ENCODE data around the gene CACNA1I.

Gene CACNA1I

GRCh38 chr22:39693943-39694500 is 123.5 kb downstream of the CACNA1I start:
- Mint-ChIP-seq H3K27me3 (peaks cover 27 to 63% of the 10 kb centered on the region in 2 donors), H3K4me3 (no peak overlapping the region), H3K36me3 (ENCODE audit: insufficient read depth) (peaks cover 3% of the 10 kb centered on the region), H3K27ac (no peak overlapping the region), H3K9me3 (no peaks in the 10 kb centered on the region), H3K4me1 (ENCODE audit: low read depth in 2 of 2) (peaks cover 0 to 2% of the 10 kb centered on the region in 2 donors)
- no peak for ATAC-seq (replicated peaks)
- DNase-seq, result no peak

- no peak overlapping the region for H3K27ac Mint-ChIP-seq
- ATAC-seq (replicated peaks), result no peak
- DNase-seq, result no peak
- no peaks in the 10 kb centered on the region for H3K9me3 Mint-ChIP-seq
- H3K36me3 Mint-ChIP-seq (ENCODE audit: insufficient read depth), result no peaks in the 10 kb centered on the region
- no peaks in the 10 kb centered on the region for H3K4me1 Mint-ChIP-seq (ENCODE audit: low read depth in 2 of 2)
- H3K27me3 Mint-ChIP-seq, result peaks cover 9 to 48% of the 10 kb centered on the region in 2 donors
- H3K4me3 Mint-ChIP-seq, result no peak overlapping the region
Observed at GRCh38 chr22:39697790-39698430, 127.4 kb downstream of the CACNA1I start.

DNA sequence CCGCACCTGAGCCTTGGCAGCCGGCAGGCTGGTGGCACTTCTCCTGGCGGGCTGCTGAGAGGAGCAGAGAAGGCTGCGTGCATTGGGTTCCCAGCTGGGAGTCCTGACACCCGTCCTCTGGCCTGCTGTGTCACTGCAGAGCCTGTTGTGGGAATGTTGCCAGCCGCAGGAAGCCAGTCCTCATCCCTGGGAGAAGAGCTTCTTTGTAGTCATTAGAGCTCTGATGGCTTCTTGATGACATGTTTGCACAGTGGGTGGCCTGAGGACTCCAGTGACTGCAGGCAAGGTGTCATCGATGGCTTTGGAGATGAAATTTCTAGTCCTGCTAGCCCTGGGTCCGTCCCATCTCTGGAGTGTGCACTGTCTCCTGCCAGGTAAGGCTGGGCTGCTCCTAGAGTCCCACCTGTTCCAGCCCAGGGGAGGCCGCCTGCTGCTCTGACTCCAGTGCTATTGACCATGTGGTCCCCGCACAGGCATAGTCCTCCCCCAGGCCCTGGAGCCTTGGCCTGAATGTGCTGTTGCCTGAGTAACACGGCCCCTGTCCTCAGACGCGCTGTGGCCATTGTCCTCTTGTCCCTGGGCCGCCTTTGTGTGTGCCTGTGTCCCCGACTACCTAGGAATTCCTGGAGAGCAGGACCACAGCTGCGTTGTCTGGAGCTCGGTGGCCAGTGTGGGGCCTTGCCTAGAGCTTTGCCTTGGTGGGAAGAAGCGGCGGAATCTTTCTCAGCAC is 129.2 kb downstream of the CACNA1I start:
- Mint-ChIP-seq H3K4me1 (ENCODE audit: low read depth in 2 of 2) (no peaks in the 10 kb centered on the region), H3K4me3 (no peak overlapping the region), H3K27ac (no peak overlapping the region), H3K36me3 (ENCODE audit: insufficient read depth) (no peaks in the 10 kb centered on the region), H3K27me3 (peaks cover 7 to 45% of the 10 kb centered on the region in 2 donors), H3K9me3 (no peaks in the 10 kb centered on the region)
- DNase-seq (no peak), ATAC-seq (replicated peaks) (no peak)

DNA sequence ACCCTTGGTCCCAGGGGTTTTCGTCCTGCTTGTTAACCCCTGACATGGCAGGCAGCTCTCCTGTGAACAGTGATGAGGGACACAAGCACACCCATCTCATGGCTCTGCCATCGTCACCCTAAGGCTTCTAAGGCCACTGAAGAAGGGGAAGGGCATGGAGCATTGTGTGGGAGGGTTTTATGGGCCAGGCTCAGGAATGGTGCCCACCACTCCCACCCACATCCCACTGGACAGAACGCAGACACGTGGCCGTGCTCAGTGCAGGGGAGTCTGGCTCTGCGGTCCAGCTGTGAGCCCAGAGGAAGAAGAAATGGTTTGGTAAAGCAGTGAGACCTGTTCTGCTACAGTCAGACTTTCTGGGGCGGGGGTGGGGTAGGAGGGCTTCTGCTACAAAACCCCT is 130.0 kb downstream of the CACNA1I start:
- no peaks in the 10 kb centered on the region for H3K4me1 Mint-ChIP-seq (ENCODE audit: low read depth in 2 of 2)
- H3K36me3 Mint-ChIP-seq (ENCODE audit: insufficient read depth), result no peaks in the 10 kb centered on the region
- ATAC-seq (replicated peaks), result no peak
- DNase-seq, result no peak
- H3K4me3 Mint-ChIP-seq, result no peak overlapping the region
- H3K9me3 Mint-ChIP-seq, result no peaks in the 10 kb centered on the region
- H3K27ac Mint-ChIP-seq, result no peak overlapping the region
- peaks cover 6 to 37% of the 10 kb centered on the region in 2 donors for H3K27me3 Mint-ChIP-seq

DNA sequence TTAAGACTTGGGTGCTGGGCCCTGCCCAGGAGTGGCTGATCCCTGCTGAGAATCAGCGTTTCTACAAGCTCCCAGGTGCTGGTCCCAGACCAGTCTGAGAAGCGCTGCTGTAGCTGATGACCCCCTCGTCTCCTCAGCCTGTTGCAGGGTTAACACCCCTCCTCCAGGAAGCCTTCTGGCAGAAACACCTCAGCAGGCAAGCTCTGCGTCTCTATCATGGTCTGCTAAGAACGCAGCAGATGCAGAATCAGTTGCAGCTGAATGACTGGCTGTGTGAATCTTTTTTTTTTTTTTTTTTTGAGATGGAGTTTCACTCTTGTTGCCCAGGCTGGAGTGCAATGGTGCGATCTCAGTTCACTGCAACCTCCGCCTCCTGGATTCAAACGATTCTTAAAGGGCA is 132.5 kb downstream of the CACNA1I start:
- Mint-ChIP-seq H3K9me3 (no peaks in the 10 kb centered on the region), H3K36me3 (ENCODE audit: insufficient read depth) (no peaks in the 10 kb centered on the region), H3K27me3 (peaks cover 6 to 34% of the 10 kb centered on the region in 2 donors), H3K27ac (no peak overlapping the region), H3K4me3 (no peak overlapping the region), H3K4me1 (ENCODE audit: low read depth in 2 of 2) (no peaks in the 10 kb centered on the region)
- ATAC-seq (replicated peaks) (no peak), DNase-seq (no peak)

- Mint-ChIP-seq H3K4me1 (ENCODE audit: low read depth in 2 of 2) (no peaks in the 10 kb centered on the region), H3K9me3 (no peaks in the 10 kb centered on the region), H3K4me3 (no peak overlapping the region), H3K27ac (no peak overlapping the region), H3K27me3 (peaks cover 6 to 44% of the 10 kb centered on the region in 2 donors), H3K36me3 (ENCODE audit: insufficient read depth) (no peaks in the 10 kb centered on the region)
- ATAC-seq (replicated peaks) (no peak), DNase-seq (no peak)
Observed at GRCh38 chr22:39703928-39704639, 133.5 kb downstream of the CACNA1I start.

DNA sequence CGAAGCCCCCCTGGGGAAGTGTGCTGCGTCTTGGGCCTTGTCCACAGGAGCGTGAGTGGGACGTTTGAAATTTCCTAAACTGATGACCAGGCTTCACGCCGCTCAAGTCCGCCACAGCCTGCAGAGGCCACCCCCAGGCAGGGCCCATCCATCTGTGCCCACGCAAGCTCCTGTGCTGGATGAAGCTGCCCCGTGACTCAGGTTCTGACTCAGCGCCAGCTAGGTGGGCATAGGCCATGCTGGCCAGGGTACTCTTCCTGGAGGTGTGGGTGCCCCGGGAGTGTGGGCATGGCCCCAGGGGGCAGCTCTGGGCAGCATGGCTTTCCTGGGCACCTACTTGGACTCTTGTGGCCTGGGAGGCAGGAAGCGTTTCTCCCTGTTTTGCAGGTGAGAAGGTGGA is 134.8 kb downstream of the CACNA1I start:
- ATAC-seq (replicated peaks) (no peak), DNase-seq (no peak)
- H3K4me1 Mint-ChIP-seq (ENCODE audit: low read depth in 2 of 2), result peaks cover 0 to under 1% of the 10 kb centered on the region in 2 donors
- H3K4me3 Mint-ChIP-seq, result no peak overlapping the region
- H3K36me3 Mint-ChIP-seq (ENCODE audit: insufficient read depth), result no peaks in the 10 kb centered on the region
- H3K27ac Mint-ChIP-seq, result no peak overlapping the region
- peaks cover 12 to 53% of the 10 kb centered on the region in 2 donors for H3K27me3 Mint-ChIP-seq
- no peaks in the 10 kb centered on the region for H3K9me3 Mint-ChIP-seq

- ATAC-seq (replicated peaks), result no peak
- Mint-ChIP-seq H3K9me3 (no peaks in the 10 kb centered on the region), H3K36me3 (ENCODE audit: insufficient read depth) (no peaks in the 10 kb centered on the region), H3K4me1 (ENCODE audit: low read depth in 2 of 2) (peaks cover 0 to 2% of the 10 kb centered on the region in 2 donors), H3K27me3 (peaks cover 15 to 53% of the 10 kb centered on the region in 2 donors), H3K27ac (no peak overlapping the region), H3K4me3 (no peak overlapping the region)
- no peak for DNase-seq
Observed at GRCh38 chr22:39706376-39707140, 136.0 kb downstream of the CACNA1I start.

DNA sequence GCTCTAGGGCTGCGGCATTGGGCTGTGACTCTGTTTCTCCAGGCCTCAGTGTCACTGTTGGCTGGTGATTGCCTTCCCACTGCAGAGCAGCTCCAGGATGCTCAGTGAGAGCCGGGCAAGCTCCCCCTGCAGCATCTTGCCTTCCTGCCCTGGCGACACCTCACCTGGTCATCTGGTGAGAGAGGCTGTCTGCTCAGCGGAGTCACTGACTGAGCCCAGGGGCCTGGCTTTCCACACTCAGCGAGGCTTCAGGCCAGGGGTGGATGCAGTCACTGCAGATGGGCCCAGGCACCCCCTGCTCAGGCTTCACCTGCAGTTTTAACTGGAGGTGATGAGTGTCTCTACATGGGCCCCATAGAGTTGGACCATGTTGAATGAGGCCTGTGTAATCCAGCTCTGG is 136.8 kb downstream of the CACNA1I start:
- H3K36me3 Mint-ChIP-seq (ENCODE audit: insufficient read depth), result no peaks in the 10 kb centered on the region
- peaks cover 0 to 2% of the 10 kb centered on the region in 2 donors for H3K4me1 Mint-ChIP-seq (ENCODE audit: low read depth in 2 of 2)
- no peak for DNase-seq
- no peak overlapping the region for H3K4me3 Mint-ChIP-seq
- no peak for ATAC-seq (replicated peaks)
- no peak overlapping the region for H3K27ac Mint-ChIP-seq
- peaks cover 15 to 56% of the 10 kb centered on the region in 2 donors for H3K27me3 Mint-ChIP-seq
- no peaks in the 10 kb centered on the region for H3K9me3 Mint-ChIP-seq

DNA sequence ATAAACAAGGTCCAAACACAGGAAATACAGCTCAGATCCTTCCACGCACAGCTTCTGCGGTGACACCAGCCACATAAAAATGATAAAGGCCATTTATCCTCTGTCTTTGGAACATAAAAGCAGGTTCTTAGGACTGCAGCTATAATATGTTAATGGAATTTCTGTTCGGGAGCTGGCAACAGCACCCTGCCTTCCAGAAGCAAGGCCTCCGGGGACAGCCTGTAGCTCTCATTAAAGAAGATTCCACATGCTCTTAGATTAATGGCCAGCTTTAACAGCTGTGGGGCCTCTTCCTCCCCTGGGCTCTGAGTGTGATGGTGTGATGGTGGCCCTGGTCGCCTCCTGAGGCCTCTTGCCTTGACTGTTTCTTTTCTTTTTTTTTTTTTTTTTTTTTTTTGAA is 137.3 kb downstream of the CACNA1I start:
- Mint-ChIP-seq H3K9me3 (no peaks in the 10 kb centered on the region), H3K4me1 (ENCODE audit: low read depth in 2 of 2) (peaks cover 0 to 2% of the 10 kb centered on the region in 2 donors), H3K27ac (no peak overlapping the region), H3K36me3 (ENCODE audit: insufficient read depth) (no peaks in the 10 kb centered on the region), H3K4me3 (no peak overlapping the region), H3K27me3 (peaks cover 15 to 58% of the 10 kb centered on the region in 2 donors)
- no peak for ATAC-seq (replicated peaks)
- no peak for DNase-seq

DNA sequence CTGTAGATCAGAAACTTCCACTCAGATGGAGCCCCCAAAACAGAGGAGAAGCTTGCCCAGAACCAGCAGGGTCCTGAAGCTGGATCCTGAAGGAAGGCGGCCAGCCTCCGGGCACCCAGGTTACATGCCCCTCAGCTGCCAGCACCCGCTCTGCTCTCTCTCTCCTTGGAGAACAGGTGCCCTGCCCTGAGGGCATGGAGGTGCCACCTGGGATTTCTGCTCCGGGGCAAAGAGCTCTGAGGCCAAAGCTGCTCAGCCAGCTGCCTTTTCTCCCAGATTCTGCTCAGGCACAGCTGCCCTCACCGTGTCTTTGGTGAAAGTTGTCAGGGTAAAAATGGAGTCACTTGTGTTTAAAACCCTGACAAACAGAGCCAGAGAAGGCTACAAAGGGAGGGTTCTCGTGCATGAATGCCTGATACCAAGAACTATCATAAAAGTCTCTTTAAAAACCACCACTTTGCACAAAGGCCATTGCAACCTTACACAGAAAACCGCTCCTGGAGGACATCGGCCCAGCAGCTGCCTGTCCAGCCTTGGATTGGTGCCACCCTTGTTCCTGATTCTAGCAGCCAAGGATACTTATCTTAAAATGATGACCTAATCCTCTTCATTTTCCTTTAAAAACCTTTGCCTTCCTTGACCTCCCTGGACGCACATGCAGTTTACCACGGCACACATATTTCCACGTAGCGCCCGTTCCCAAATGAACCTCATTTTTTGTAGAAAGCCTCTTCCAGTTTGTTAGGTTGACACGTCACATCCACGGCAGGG is 140.0 kb downstream of the CACNA1I start:
- no peak for ATAC-seq (replicated peaks)
- no peak for DNase-seq
- no peaks in the 10 kb centered on the region for H3K36me3 Mint-ChIP-seq (ENCODE audit: insufficient read depth)
- H3K9me3 Mint-ChIP-seq, result no peaks in the 10 kb centered on the region
- peaks cover 9 to 43% of the 10 kb centered on the region in 2 donors for H3K27me3 Mint-ChIP-seq
- H3K27ac Mint-ChIP-seq, result no peak overlapping the region
- H3K4me3 Mint-ChIP-seq, result no peak overlapping the region
- H3K4me1 Mint-ChIP-seq (ENCODE audit: low read depth in 2 of 2), result peaks cover 2 to 5% of the 10 kb centered on the region in 2 donors

- no peak for DNase-seq
- ATAC-seq (replicated peaks), result no peak
- Mint-ChIP-seq H3K27ac (peak overlapping the region in 1 of 2 donors; percentile 46), H3K4me3 (no peak overlapping the region), H3K27me3 (peaks cover 9 to 51% of the 10 kb centered on the region in 2 donors), H3K36me3 (ENCODE audit: insufficient read depth) (no peaks in the 10 kb centered on the region), H3K9me3 (no peaks in the 10 kb centered on the region), H3K4me1 (ENCODE audit: low read depth in 2 of 2) (peaks cover 2 to 5% of the 10 kb centered on the region in 2 donors)
Observed at GRCh38 chr22:39712081-39712480, 141.5 kb downstream of the CACNA1I start.
